Left colon (tissue), 2 donors: ENCODE results near the gene CORO1C. TPM values are rescaled to one million over a fixed set of nuclear protein-coding genes. Genes with fewer than 3 reads are reported as not detected.

Experiments used
- ATAC-seq: fragments of 200-7000 bp; cut with Tn5 transposase; one replicate; pipeline ENCODE4 v1.9.1; 2020; ENCODE audit warnings: mild to moderate bottlenecking, moderate library complexity
- DNase-seq, 2 donors: peaks; one replicate each; pipeline ENCODE4 v3.0.0-alpha.2; 2020
- intact Hi-C, 2 donors: fragments of 100-400 bp; cut with DNase I in 1 of 2; cut with micrococcal nuclease in 1 of 2; formaldehyde crosslinking; loops; one replicate each; pipeline versions ENCODE4 v1.11.2 to v1.14.0; 2022; cut with DNase I, micrococcal nuclease
- total RNA-seq, 2 donors: library from RNA; stranded (reverse); fragmentation: NEBNext Ultra II Directional; extraction: Animal tissue kit (Norgen Biotek cat#: 25700); gene quantifications; one replicate each; pipeline ENCODE4 v1.2.1, GENCODE V29; 2021
- donor health status: DM: no; HTN: no; CAD: no.
- donor health status: DM: yes; HTN: yes; CAD: no.

CORO1C gene
- total RNA-seq, 2 donors from 2014 or later: 85.6 to 128 TPM

- no peak for ATAC-seq
- intact Hi-C loops: loop anchor here in 1 of 2 donors (10.0 kb wide), 1 partner anchor 65 kb away; no protein-coding TSS in a partner anchor
- no peak for DNase-seq
Measured at GRCh38 chr12:108729612-108730364, 1.5 kb downstream of the CORO1C start.

- ATAC-seq (no peak), DNase-seq (no peak)
- intact Hi-C loops: loop anchor here in 1 of 2 donors (10.0 kb wide), 1 partner anchor 64 kb away; no protein-coding TSS in a partner anchor
Measured at GRCh38 chr12:108728820-108729611, 2.3 kb downstream of the CORO1C start.

GRCh38 chr12:108727868-108728735 lies 3.2 kb downstream of the CORO1C start:
- no peak for DNase-seq
- ATAC-seq: no peak
- intact Hi-C loops: loop anchor here in 1 of 2 donors (10.0 kb wide), 1 partner anchor 63 kb away; no protein-coding TSS in a partner anchor

GRCh38 chr12:108727161-108727560 lies 4.2 kb downstream of the CORO1C start:
- DNase-seq (no peak), ATAC-seq (no peak)
- intact Hi-C loops: loop anchor here in 1 of 2 donors (10.0 kb wide), 1 partner anchor 62 kb away; no protein-coding TSS in a partner anchor

GRCh38 chr12:108724890-108725151 lies 6.5 kb downstream of the CORO1C start:
- no peak for ATAC-seq
- no peak for DNase-seq
- intact Hi-C loops: loop anchor here in 1 of 2 donors (10.0 kb wide), 1 partner anchor 60 kb away; no protein-coding TSS in a partner anchor

- ATAC-seq (peak; percentile 68), DNase-seq (peak in 1 of 2 donors; percentile 39)
- intact Hi-C loops: loop anchor here in 1 of 2 donors (10.0 kb wide), 1 partner anchor 59 kb away; no protein-coding TSS in a partner anchor
Measured at GRCh38 chr12:108724054-108724889, 7.0 kb downstream of the CORO1C start.

- ATAC-seq: no peak
- DNase-seq: no peak
- intact Hi-C loops: loop anchor here in 1 of 2 donors (10.0 kb wide), 1 partner anchor 58 kb away; no protein-coding TSS in a partner anchor
Measured at GRCh38 chr12:108722992-108723766, 8.1 kb downstream of the CORO1C start.

- DNase-seq (no peak), ATAC-seq (no peak)
- intact Hi-C loops: loop anchor here in 1 of 2 donors (10.0 kb wide), 1 partner anchor 58 kb away; no protein-coding TSS in a partner anchor
Measured at GRCh38 chr12:108722463-108722862, 8.9 kb downstream of the CORO1C start.

- ATAC-seq (no peak), DNase-seq (no peak)
- intact Hi-C loops: loop anchor here in 1 of 2 donors (10.0 kb wide), 1 partner anchor 57 kb away; no protein-coding TSS in a partner anchor
Measured at GRCh38 chr12:108721824-108722223, 9.5 kb downstream of the CORO1C start.

GRCh38 chr12:108720757-108721514 lies 10.4 kb downstream of the CORO1C start:
- DNase-seq (no peak), ATAC-seq (peak; percentile 75)
- intact Hi-C loops: loop anchor here in 1 of 2 donors (10.0 kb wide), 1 partner anchor 56 kb away; no protein-coding TSS in a partner anchor

GRCh38 chr12:108717243-108717642 lies 14.1 kb downstream of the CORO1C start:
- intact Hi-C loops: no loop called here
- ATAC-seq: no peak

GRCh38 chr12:108714866-108715265 lies 16.5 kb downstream of the CORO1C start:
- intact Hi-C loops: no loop called here
- DNase-seq (no peak), ATAC-seq (no peak)

More at GRCh38 chr12:108717243-108717642, 14.1 kb downstream of the CORO1C start:
- DNase-seq: no peak

GRCh38 chr12:108713471-108713870 lies 17.8 kb downstream of the CORO1C start:
- intact Hi-C loops: no loop called here
- no peak for DNase-seq
- no peak for ATAC-seq

GRCh38 chr12:108712925-108713203 lies 18.5 kb downstream of the CORO1C start:
- ATAC-seq: no peak
- intact Hi-C loops: no loop called here

GRCh38 chr12:108712165-108712924 lies 19.0 kb downstream of the CORO1C start:
- ATAC-seq: peak; percentile 56
- intact Hi-C loops: no loop called here
- DNase-seq: no peak

More at GRCh38 chr12:108712925-108713203, 18.5 kb downstream of the CORO1C start:
- DNase-seq: no peak
